NCI-H524 (cell line): ENCODE data around the gene IL1RAPL2.
A peak's percentile ranks its signal among the peaks of the same experiment; 100 is the strongest.

Source experiments
- DNase-seq, 2 experiments: peaks; one replicate each; lab custom pipeline; 2025; lab: John Stamatoyannopoulos, UW

The IL1RAPL2 gene

GRCh38 chrX:105462186-105462585, 896.2 kb downstream of the IL1RAPL2 start:
- no peak for DNase-seq

DNA sequence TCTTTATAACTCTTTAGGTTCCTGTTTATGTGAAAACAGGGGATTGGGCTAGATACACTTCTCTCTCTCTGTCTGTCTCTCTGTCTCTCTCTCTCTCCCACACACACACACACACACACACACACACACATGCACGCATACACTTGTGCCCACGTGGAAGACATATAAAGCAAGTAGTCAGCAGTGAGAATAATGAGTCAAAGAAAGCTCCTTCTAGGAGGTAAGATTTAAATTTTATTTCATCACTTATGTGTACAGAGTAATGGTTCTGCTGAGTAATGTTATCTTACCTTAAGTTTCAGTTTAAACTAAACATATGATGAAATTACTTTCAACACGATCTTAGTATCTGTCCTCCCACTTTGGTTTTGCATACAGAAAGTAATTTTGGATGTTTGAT, 897.5 kb downstream of the IL1RAPL2 start:
- no peak for DNase-seq

DNA sequence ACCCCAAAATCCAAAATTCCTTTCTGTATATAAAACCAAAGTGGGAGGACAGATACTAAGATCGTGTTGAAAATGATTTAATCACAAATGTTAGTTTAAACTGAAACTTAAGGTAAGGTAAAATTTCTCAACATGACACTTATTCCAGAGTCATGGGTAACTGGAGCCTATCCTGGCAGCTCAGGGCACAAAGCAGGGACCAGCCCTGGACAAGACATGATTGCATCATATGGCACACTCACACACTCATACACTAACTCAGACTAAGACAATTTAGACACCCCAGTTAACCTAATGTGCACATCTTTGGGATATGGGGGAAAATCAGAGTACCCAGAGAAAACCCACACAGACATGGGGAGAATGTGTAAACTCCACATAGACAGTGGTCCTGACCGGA, 898.6 kb downstream of the IL1RAPL2 start:
- no peak for DNase-seq

DNA sequence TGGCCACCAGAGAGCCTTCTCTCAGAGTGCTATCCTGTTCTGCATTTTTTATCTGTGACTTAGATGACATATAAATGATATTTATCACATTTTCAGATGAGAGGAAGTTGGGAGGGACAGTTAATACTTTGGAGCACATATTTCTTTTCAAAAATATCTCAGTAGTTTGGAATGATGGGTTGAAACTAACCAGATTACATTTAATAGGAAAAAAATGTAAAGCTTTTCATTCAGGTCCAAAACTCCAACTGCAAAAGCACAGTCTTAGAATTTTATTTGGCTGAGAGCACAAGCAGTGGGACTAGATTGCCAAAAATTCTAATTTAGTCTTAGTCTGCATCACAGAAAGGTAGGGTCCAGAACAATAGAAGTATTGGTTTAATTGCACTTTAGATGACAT, 902.7 kb downstream of the IL1RAPL2 start:
- DNase-seq: no peak

- no peak for DNase-seq
Measured at GRCh38 chrX:105471597-105471996, 905.6 kb downstream of the IL1RAPL2 start.

GRCh38 chrX:105475801-105476200, 909.8 kb downstream of the IL1RAPL2 start:
- no peak for DNase-seq

DNA sequence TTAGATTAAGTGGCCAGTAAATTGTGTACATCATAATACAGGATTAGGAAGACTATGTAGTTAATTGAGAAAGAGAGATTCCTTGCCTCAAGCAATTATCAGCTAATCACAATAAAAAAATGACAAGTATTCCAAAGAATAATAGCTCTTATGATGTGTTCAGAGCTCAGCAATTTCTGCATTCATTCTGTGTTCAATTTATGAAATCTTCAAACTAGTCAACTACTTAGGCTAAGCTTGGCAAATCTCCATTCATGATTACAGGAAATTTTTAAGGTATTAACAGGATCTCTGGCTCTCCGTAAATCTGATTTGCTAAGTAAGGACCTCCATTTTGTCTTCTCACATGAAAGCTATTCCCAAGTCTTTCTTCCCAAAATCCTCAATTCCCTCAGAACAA, 911.4 kb downstream of the IL1RAPL2 start:
- no peak for DNase-seq

GRCh38 chrX:105480646-105481310, 914.8 kb downstream of the IL1RAPL2 start:
- no peak for DNase-seq

DNA sequence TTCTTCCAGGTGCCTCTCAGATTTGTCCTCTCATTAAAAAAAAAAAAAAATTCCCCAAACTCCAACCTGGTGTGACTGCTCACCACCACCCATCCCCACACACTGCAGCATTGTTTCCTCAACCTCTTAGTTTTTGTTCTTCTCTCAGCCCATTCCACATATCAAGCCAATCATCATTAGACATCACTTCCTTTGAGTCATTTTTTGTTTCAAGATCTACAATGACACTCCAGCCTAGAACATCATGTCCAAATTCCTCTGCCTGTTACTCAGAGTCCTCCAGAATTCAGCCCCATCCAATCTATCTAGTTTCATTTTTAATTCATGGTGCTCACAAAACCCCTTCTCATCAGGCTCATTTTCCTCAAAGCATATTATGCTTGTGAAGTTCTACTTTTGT, 917.0 kb downstream of the IL1RAPL2 start:
- no peak for DNase-seq

GRCh38 chrX:105488716-105489115, 922.7 kb downstream of the IL1RAPL2 start:
- DNase-seq: no peak

DNA sequence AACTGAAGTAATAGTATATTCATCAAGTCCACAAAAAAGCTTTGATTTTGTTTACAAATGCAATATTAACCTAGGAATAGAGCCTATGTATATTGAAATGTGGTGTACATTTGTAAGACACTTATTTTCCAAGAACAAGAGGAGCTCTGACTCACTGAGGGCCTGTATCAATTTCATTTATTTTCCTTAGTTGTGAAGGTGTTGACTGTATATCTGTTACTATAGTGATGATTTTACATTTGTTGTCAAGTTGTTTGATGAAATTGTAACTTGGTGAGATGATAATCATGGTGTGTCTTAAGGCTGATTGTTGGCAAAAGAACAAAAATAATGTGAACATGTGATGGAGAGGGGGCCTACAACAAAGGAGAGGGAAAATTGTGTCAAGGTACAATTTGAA, 929.4 kb downstream of the IL1RAPL2 start:
- DNase-seq: no peak

- DNase-seq: no peak
Measured at GRCh38 chrX:105502336-105502735, 936.3 kb downstream of the IL1RAPL2 start.

- DNase-seq: no peak
Measured at GRCh38 chrX:105515561-105515960, 949.6 kb downstream of the IL1RAPL2 start.

DNA sequence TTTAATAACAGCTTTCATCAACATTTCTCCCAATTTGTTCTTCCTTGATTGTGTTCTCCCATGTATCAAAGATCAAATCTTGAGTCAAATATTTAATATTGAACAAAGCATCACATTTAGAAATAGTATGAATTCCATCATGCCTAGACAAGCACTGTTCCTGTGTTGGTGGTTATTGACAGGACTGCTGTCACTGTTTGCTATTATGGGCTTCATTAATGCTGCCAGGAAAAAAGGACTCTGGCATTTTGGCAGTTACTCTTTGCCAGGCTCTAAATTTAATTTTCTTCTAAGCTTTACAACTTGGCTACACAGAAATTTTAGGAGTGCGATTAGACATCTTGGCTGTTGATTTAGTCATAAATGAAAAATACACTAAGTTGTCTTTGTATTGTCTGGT, 960.4 kb downstream of the IL1RAPL2 start:
- no peak for DNase-seq

DNA sequence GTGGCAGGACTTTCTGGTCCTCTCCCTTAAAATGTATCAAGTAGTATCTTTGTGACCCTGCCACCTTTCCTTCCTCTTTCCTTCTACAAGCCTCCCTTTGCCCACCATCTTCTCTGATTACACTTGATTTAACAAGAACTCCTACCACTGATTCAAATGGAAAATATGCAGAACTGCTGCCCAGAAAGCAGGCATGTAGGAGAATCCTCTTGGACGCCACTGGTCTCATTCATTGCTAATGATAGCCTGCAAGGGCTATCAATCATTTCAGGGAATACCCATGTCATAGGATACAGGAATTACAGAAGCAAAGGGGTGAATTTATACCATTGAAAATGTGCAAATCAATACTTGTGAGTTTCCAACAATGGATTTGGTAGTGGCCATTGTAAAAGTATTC, 961.8 kb downstream of the IL1RAPL2 start:
- DNase-seq: no peak

GRCh38 chrX:105533951-105534350, 968.0 kb downstream of the IL1RAPL2 start:
- DNase-seq: no peak

GRCh38 chrX:105543283-105543682, 977.3 kb downstream of the IL1RAPL2 start:
- no peak for DNase-seq

DNA sequence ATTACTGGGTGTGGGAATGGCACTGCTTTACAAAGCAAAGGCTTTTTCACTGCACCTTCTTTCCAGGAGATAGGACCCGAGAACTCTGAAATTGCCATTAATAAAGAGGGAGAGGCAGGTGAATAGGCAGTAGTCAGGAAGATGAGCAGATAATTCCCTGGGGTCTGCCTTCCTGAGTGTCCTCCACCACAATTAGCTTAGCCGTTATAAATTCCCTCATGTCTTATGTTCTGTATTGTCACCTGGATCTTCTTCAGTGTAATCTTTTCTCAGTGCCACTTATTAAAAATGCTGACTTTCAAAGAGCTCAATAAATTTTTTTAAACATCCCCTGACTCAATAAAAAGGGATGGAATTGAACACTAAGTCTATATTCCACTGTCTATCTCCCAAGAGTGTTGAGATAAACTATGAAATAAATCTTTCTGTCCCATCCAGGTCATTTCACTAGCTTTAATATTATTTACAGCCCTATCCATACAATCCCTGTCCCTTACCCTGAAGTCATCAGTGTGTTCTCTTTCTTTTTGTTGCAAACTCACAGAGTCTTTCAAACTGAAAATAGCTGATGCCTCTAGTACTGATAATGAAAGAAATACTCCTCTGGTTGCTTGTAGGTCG, 984.2 kb downstream of the IL1RAPL2 start:
- DNase-seq: no peak

DNA sequence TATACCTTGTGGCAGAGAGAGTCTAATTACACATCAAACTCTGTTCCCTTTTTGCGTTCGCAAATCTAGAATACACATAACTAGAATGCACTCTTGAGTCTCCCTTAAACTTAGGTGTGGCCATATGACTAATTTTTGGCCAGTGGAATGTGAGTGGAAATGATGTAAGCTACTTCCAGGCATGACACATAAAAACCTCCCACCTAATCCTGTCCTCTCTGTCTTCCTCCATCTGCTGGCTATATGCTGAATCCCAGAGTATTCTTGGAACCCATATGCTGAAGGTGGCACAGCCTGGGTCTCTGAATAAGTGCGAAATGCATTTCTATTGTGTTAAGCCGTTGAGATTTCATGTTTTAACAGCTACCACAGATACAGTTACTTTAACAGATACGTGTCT, 986.4 kb downstream of the IL1RAPL2 start:
- DNase-seq: peak; percentile 36 to 72

DNA sequence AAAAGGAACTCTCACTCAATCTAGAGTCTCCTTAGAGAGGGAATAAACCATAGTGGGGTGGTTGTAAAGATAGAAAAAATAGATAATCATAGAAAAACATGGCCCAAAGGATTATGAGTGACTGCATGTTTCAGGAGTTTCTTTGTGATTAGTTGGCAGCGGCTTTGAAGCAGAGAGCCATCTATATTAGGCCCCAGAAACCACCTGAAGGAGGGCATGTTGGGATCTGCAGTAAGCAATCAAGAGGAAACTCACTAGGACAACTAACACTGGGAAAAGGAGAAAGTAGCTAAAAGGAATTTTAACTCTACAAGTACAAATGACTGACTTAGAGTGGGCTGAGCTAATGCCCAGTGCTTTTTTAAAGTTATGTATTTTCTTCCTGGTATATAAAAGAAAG, 987.1 kb downstream of the IL1RAPL2 start:
- no peak for DNase-seq

DNA sequence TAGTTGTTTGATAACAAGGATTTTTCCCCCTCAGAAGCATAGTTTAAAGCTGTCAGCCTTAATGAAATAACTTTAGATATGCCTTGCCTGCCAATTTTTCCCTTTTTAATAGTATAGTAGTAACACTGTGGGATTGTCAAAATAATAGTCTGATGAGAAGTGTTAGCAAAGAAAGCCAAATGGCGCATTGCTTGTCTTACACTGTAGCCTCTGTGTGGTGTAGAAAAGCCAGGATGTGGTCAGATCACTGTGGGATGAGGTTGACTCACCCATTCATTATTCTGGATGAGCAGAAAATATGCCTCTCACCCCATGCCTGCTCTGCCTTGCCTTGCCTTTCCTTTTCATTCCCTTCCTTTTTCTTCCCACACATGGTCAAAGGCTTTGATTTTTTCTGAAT, 998.5 kb downstream of the IL1RAPL2 start:
- DNase-seq: no peak

GRCh38 chrX:105565856-105566255, 999.9 kb downstream of the IL1RAPL2 start:
- DNase-seq: no peak

GRCh38 chrX:105567082-105567481, 1001.1 kb downstream of the IL1RAPL2 start:
- DNase-seq: peak in 1 of 2 experiments; percentile 50

GRCh38 chrX:105608745-105609144, 1042.7 kb downstream of the IL1RAPL2 start:
- DNase-seq: no peak
